HCT116 (cell line): ENCODE results near the gene UNKL.

ENCODE experiments used
- CEBPB ChIP-seq: IDR thresholded peaks from 2 replicates; pipeline ENCODE4 v1.6.1; 2012; ENCODE audit warnings: low read depth
- EZH2 ChIP-seq: fragments of 200-600 bp; sonication (generic); IDR thresholded peaks from 2 replicates; pipeline ENCODE4 v1.6.1; 2017; ENCODE audit warnings: antibody characterized with exemption, mixed run types
- EZH2phosphoT487 ChIP-seq: fragments of 200-600 bp; IDR thresholded peaks from 2 replicates; pipeline ENCODE4 v1.6.1; 2018; ENCODE audit warnings: antibody characterized with exemption, borderline replicate concordance
- JUND ChIP-seq: IDR thresholded peaks from 2 replicates; pipeline ENCODE4 v1.6.1; 2012
- MAX ChIP-seq: IDR thresholded peaks from 2 replicates; pipeline ENCODE4 v1.6.1; 2012
- POLR2A ChIP-seq: IDR thresholded peaks from 2 replicates; pipeline ENCODE4 v1.7.0; 2011; ENCODE audit warnings: borderline replicate concordance; ENCODE audit not compliant: insufficient read depth, insufficient read length; ENCODE audit errors: extremely low read depth
- POLR2AphosphoS5 ChIP-seq: IDR thresholded peaks from 2 replicates; pipeline ENCODE4 v1.6.1; 2011; ENCODE audit warnings: mild to moderate bottlenecking, low read depth, low read length, moderate library complexity
- SIN3A ChIP-seq: IDR thresholded peaks from 2 replicates; pipeline ENCODE4 v1.6.1; 2012; ENCODE audit warnings: low read depth
- SP1 ChIP-seq: IDR thresholded peaks from 2 replicates; pipeline ENCODE4 v1.6.1; 2012; ENCODE audit warnings: low read depth
- YY1 ChIP-seq: IDR thresholded peaks from 2 replicates; pipeline ENCODE4 v1.6.1; 2011; ENCODE audit warnings: low read length, low read depth, moderate library complexity, mild to moderate bottlenecking; ENCODE audit not compliant: insufficient replicate concordance; ENCODE audit errors: extremely low read depth
- TF ChIP-seq, protein P1 (sequence below): IDR thresholded peaks from 2 replicates; pipeline ENCODE4 v1.6.1; 2012; ENCODE audit warnings: low read depth
- TF ChIP-seq, protein P2 (sequence below), 3 experiments: fragments of 200-600 bp in 1 of 3; sonication (generic) in 1 of 3; IDR thresholded peaks in 2 of 3; conservative IDR thresholded peaks in 1 of 3; 2 replicates each; pipeline ENCODE4 v1.5.1; 2012 to 2017; ENCODE audit warnings: low read depth in 2 of 3, low read length in 2 of 3, antibody characterized with exemption in 1 of 3, borderline replicate concordance in 1 of 3, control low read depth in 1 of 3, mild to moderate bottlenecking in 1 of 3, mixed read lengths in 1 of 3, mixed run types in 1 of 3, moderate library complexity in 1 of 3; ENCODE audit not compliant: insufficient read depth in 1 of 3

GRCh38 chr16:1331712-1332617, 82.5 kb downstream of the UNKL start:
- TF ChIP-seq POLR2AphosphoS5 (no peak), EZH2 (no peak), POLR2A (no peak), SIN3A (no peak), CEBPB (no peak), YY1 (no peak), EZH2phosphoT487 (no peak), SP1 (no peak), MAX (no peak), JUND (no peak)
- TF ChIP-seq, protein P1, sequence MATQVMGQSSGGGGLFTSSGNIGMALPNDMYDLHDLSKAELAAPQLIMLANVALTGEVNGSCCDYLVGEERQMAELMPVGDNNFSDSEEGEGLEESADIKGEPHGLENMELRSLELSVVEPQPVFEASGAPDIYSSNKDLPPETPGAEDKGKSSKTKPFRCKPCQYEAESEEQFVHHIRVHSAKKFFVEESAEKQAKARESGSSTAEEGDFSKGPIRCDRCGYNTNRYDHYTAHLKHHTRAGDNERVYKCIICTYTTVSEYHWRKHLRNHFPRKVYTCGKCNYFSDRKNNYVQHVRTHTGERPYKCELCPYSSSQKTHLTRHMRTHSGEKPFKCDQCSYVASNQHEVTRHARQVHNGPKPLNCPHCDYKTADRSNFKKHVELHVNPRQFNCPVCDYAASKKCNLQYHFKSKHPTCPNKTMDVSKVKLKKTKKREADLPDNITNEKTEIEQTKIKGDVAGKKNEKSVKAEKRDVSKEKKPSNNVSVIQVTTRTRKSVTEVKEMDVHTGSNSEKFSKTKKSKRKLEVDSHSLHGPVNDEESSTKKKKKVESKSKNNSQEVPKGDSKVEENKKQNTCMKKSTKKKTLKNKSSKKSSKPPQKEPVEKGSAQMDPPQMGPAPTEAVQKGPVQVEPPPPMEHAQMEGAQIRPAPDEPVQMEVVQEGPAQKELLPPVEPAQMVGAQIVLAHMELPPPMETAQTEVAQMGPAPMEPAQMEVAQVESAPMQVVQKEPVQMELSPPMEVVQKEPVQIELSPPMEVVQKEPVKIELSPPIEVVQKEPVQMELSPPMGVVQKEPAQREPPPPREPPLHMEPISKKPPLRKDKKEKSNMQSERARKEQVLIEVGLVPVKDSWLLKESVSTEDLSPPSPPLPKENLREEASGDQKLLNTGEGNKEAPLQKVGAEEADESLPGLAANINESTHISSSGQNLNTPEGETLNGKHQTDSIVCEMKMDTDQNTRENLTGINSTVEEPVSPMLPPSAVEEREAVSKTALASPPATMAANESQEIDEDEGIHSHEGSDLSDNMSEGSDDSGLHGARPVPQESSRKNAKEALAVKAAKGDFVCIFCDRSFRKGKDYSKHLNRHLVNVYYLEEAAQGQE, result no peak
- TF ChIP-seq, protein P2, sequence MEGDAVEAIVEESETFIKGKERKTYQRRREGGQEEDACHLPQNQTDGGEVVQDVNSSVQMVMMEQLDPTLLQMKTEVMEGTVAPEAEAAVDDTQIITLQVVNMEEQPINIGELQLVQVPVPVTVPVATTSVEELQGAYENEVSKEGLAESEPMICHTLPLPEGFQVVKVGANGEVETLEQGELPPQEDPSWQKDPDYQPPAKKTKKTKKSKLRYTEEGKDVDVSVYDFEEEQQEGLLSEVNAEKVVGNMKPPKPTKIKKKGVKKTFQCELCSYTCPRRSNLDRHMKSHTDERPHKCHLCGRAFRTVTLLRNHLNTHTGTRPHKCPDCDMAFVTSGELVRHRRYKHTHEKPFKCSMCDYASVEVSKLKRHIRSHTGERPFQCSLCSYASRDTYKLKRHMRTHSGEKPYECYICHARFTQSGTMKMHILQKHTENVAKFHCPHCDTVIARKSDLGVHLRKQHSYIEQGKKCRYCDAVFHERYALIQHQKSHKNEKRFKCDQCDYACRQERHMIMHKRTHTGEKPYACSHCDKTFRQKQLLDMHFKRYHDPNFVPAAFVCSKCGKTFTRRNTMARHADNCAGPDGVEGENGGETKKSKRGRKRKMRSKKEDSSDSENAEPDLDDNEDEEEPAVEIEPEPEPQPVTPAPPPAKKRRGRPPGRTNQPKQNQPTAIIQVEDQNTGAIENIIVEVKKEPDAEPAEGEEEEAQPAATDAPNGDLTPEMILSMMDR (IDR thresholded peaks at IDR 0.05 in 2 of 3, conservative IDR thresholded peaks at IDR 0.05 in 1 of 3; ENCODE audit: borderline replicate concordance in 1 of 3, insufficient read depth in 1 of 3, low read depth in 2 of 3, low read length in 2 of 3), result no peak
